ENCODE measurements around the gene MRM2.

Gene MRM2

DNA sequence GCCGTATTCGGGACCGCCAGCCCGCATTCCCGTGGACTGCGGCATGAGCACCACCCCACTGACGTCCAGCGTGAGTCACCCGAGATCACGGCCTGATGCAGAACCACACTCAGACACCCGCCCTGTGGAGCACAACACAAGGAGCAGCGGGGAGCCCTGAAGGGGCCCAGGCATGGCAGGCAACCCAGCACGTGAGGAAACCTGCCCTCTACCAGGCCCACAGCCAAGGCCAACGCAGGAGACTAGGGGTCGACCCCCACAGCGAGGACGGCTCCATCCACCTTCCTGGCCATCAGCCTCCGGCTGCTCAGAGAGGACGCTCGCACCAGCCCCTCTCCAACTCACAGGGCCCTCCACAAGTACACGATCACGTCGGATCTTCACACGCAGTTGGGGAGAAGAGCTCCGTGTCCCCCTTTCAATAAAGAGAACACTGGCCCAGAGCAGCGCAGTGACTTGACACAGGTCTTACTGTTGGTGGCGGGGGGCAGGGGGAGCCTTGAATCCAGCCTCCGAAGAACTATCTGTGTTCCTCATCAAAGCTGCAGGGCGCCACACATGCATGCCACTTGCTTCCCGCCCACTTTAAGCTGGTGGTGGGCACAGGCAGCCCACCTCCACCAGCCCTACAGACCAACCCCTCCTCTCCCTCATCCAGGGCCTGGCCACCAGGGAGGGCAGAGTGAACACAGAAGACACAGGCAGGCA is 31.3 kb downstream of the MRM2 start:
- H3K27me3 ChIP-seq (ENCODE audit: control insufficient read depth in 1 of 2, insufficient read depth in 2 of 2, low read length in 2 of 2): no peaks in the 10 kb centered on the region
- H3K9ac ChIP-seq (ENCODE audit: low read length): no peak overlapping the region
- H3K9me3 ChIP-seq (ENCODE audit: low read length): no peaks in the 10 kb centered on the region
- H3K4me1 ChIP-seq (ENCODE audit: insufficient read depth, low read length): peaks cover 6% of the 10 kb centered on the region
- peaks cover 30% of the 10 kb centered on the region for H3K36me3 ChIP-seq (ENCODE audit: insufficient read depth, low read length)
- H3K4me3 ChIP-seq (ENCODE audit: low read depth in 1 of 2, low read length in 2 of 2): no peak overlapping the region
- H3K27ac ChIP-seq (ENCODE audit: low read depth, low read length): no peak overlapping the region

DNA sequence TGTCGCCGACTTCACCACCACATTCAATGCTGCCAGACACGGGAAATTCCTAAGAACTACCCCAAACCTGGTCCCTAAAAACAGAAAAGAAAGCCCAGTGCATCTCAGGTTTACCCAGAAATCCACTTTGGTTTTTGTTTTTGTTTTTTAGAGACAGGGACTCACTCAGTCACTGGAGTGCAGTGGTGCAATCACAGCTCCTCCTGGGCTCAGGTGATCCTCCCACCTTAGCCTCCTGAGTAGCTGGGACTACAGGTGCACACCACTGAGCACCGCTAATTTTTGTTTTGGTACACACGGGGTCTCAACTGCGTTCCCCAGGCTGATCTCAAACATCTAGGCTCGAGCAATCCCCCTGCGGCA is 32.1 kb downstream of the MRM2 start:
- no peak overlapping the region for H3K9ac ChIP-seq (ENCODE audit: low read length)
- no peak overlapping the region for H3K4me3 ChIP-seq (ENCODE audit: low read depth in 1 of 2, low read length in 2 of 2)
- no peaks in the 10 kb centered on the region for H3K9me3 ChIP-seq (ENCODE audit: low read length)
- H3K4me1 ChIP-seq (ENCODE audit: insufficient read depth, low read length): peaks cover 9% of the 10 kb centered on the region
- H3K27me3 ChIP-seq (ENCODE audit: control insufficient read depth in 1 of 2, insufficient read depth in 2 of 2, low read length in 2 of 2): no peaks in the 10 kb centered on the region
- peaks cover 25% of the 10 kb centered on the region for H3K36me3 ChIP-seq (ENCODE audit: insufficient read depth, low read length)
- no peak overlapping the region for H3K27ac ChIP-seq (ENCODE audit: low read depth, low read length)

DNA sequence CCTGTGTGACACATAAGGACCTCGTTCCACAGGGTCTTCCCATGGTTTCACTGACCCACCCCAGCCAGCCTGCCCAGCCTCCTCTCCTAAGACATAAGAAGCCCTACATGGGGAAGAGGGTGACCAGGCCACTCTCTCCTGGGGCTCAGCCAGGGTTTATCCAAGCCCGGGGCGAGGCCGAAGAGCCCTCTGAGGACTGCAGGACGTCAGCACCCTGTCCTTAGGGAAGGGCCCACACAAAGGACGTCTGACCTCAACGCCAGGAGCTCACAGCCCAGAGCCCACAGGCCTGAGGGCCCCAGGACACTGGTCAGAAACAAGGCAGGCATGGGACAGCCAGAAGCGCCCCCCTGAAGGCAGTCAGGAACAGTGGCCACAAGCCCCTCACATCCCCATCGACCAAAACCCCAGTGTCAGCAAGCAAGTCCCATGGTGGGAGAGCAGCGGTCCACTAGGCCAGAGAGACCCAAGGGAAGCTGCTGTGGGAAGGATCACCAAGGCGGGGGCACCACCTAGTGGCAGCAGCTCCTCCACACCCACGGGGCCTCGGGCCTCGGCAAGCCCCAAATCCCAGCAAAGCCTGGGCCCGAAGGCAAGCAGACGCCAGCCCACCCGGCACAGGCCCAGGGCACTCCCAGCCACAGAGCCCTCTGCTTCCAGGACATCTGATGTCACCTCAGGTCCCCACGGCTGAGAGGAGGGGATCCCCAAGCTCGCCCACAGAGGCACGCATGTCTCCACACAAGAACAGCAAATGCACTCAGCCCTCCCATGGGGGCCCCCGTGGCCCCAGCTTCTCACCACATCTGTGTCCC is 32.7 kb downstream of the MRM2 start:
- Histone ChIP-seq H3K4me1 (ENCODE audit: insufficient read depth, low read length) (peaks cover 15% of the 10 kb centered on the region), H3K9ac (ENCODE audit: low read length) (no peak overlapping the region), H3K27me3 (ENCODE audit: control insufficient read depth in 1 of 2, insufficient read depth in 2 of 2, low read length in 2 of 2) (no peaks in the 10 kb centered on the region), H3K4me3 (ENCODE audit: low read depth in 1 of 2, low read length in 2 of 2) (no peak overlapping the region), H3K9me3 (ENCODE audit: low read length) (no peaks in the 10 kb centered on the region), H3K27ac (ENCODE audit: low read depth, low read length) (no peak overlapping the region), H3K36me3 (ENCODE audit: insufficient read depth, low read length) (peaks cover 25% of the 10 kb centered on the region)

DNA sequence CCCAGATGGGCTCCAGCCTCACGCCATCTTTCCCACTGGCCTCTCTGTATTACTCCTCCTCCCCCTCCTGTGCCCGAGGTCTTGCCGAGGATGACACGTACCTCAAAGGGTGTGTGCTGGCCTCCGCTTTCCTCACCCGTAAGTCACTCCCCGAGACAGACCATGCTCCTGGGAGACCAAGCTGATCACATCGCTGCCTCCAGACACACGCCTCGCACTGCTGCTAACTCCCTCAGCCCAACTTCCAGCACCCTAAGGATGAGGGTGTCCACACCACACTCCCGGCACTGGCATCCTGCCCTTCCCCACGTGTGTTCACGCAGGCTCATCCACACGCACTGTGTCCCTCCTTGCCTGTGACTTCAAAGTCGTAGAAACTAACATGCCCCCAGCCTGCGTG is 33.3 kb downstream of the MRM2 start:
- Histone ChIP-seq H3K9ac (ENCODE audit: low read length) (no peak overlapping the region), H3K4me3 (ENCODE audit: low read depth in 1 of 2, low read length in 2 of 2) (no peak overlapping the region), H3K27ac (ENCODE audit: low read depth, low read length) (no peak overlapping the region)

DNA sequence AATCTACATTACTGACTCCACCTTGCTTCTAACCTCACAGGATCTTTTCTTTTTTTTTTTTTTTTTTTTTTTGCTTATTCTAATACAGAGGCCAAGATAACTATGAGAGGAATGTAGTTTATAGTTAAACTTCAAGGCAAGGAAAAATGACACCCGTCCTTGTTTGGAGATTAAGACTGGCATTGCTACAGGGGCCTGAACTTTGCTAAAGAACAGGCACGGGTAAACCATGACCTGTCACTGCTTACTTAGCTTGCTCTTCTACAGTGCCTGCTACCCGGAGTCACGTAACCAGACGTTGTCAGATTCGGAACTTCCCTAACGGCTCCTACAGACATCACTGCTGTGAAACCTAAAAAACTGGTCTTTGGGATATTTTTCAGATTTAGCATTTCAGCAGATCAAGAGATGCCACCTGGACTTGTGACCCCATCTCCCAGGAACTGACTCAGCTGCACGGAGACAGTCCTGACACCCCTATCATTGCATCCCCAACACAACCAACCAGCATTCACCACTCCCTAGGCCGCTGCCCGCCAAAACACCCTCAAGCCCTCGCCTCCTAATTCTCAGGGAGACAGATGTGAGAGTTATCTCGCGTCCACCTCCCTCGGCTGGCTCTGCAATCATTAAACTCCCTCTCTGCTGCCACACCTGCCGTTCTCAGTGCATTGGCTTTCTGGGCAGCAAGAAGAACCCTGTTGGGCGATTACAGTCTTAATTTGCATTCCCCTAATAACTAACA is 36.8 kb downstream of the MRM2 start:
- H3K27me3 ChIP-seq (ENCODE audit: control insufficient read depth in 1 of 2, insufficient read depth in 2 of 2, low read length in 2 of 2): no peaks in the 10 kb centered on the region
- no peak overlapping the region for H3K9ac ChIP-seq (ENCODE audit: low read length)
- H3K36me3 ChIP-seq (ENCODE audit: insufficient read depth, low read length): peaks cover 16% of the 10 kb centered on the region
- no peaks in the 10 kb centered on the region for H3K9me3 ChIP-seq (ENCODE audit: low read length)
- H3K27ac ChIP-seq (ENCODE audit: low read depth, low read length): no peak overlapping the region
- no peak overlapping the region for H3K4me3 ChIP-seq (ENCODE audit: low read depth in 1 of 2, low read length in 2 of 2)
- H3K4me1 ChIP-seq (ENCODE audit: insufficient read depth, low read length): peaks cover 31% of the 10 kb centered on the region

More for the DNA sequence above, 33.3 kb downstream of the MRM2 start:
- Histone ChIP-seq H3K4me1 (ENCODE audit: insufficient read depth, low read length) (peaks cover 21% of the 10 kb centered on the region), H3K9me3 (ENCODE audit: low read length) (no peaks in the 10 kb centered on the region), H3K36me3 (ENCODE audit: insufficient read depth, low read length) (peaks cover 24% of the 10 kb centered on the region), H3K27me3 (ENCODE audit: control insufficient read depth in 1 of 2, insufficient read depth in 2 of 2, low read length in 2 of 2) (no peaks in the 10 kb centered on the region)

DNA sequence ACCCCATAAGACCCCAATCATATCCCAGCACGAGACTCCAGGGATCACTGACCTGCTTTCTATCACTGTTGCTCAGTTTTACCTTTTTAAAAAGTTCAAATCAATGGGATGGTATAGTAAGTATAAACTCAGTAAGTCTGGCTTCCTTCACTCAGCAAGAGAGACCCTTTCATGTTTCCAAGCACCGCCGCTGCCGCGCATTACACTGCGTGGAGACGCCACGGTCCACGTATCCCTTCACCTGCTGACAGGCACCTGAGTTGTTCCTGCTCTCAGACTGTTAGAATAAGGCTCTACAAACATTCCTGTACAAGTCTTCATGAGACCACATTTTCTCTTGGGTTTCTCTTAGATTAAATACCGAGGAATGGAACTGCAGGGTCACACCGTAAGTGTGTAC is 37.6 kb downstream of the MRM2 start:
- Histone ChIP-seq H3K27me3 (ENCODE audit: control insufficient read depth in 1 of 2, insufficient read depth in 2 of 2, low read length in 2 of 2) (no peaks in the 10 kb centered on the region), H3K9ac (ENCODE audit: low read length) (no peak overlapping the region), H3K4me1 (ENCODE audit: insufficient read depth, low read length) (peaks cover 28% of the 10 kb centered on the region), H3K27ac (ENCODE audit: low read depth, low read length) (no peak overlapping the region), H3K9me3 (ENCODE audit: low read length) (no peaks in the 10 kb centered on the region), H3K36me3 (ENCODE audit: insufficient read depth, low read length) (peaks cover 16% of the 10 kb centered on the region), H3K4me3 (ENCODE audit: low read depth in 1 of 2, low read length in 2 of 2) (no peak overlapping the region)

DNA sequence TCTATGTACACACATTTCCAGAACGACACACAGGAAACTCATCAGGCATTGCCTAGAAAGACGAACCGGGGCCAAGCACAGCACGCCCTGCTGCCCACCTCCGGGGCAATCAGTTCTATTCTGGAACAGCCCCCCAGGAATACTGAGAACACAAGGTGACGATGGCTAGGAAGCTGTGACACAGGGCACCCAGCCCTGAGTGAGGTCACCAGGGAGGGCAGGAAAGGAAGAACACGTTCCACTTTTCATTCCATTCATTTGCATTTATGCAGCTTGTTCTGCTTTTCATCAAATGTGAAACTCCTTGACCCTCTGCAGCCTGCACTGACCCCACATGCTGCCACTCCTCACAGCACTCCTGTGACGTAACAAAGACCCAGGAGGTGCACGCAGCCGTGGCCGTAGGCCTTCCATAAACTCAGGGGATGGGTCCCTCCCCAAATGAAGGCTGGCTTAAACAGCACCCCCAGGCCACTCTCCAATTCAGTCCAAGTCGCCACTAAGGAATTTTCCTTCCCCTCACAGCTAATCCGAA is 38.2 kb downstream of the MRM2 start:
- Histone ChIP-seq H3K9ac (ENCODE audit: low read length) (no peak overlapping the region), H3K27ac (ENCODE audit: low read depth, low read length) (no peak overlapping the region), H3K4me1 (ENCODE audit: insufficient read depth, low read length) (peaks cover 25% of the 10 kb centered on the region), H3K36me3 (ENCODE audit: insufficient read depth, low read length) (peaks cover 16% of the 10 kb centered on the region), H3K4me3 (ENCODE audit: low read depth in 1 of 2, low read length in 2 of 2) (peak overlapping the region in 1 of 2 donors; percentile 12), H3K9me3 (ENCODE audit: low read length) (no peaks in the 10 kb centered on the region), H3K27me3 (ENCODE audit: control insufficient read depth in 1 of 2, insufficient read depth in 2 of 2, low read length in 2 of 2) (no peaks in the 10 kb centered on the region)

DNA sequence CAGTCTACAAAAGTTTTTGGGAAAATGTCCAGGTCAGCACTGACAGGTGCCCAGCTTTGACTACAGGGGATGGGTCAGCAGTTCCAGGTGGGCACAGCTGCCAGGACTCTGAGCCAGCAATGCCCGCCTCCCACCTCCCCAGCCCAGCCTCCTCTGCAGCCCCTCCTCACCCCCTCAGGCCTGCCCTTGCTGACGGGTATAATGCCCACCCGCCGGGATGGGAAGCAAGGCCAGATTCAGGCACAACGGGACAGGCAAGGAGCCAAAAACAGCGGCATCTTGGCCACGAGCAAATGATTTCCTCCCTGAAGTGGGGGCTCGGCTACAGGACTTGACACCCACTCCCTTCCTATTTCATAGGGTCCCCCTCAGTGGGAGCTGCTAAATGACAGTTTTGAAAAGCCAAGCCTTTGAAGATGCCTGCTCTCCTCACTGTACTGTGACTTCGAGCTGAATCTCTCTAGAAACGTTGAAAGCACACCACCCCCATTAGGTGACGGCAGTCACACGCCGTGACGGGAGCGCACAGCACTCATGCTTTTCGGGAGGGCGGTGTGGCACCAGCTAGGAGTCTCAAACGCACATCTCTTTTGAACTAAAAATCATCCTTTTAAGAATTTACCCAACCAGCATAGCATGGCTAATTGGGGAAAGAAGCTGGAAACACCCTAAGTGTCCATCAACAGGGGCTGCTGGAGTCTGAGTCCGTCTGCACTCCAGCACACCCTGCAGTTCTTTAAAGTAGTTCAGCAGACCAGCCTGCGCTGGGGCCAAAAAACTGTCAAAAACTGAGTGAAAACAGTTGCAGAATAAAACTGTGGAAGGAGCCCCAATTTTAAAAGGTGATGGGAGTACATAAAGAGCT is 38.9 kb downstream of the MRM2 start:
- no peak overlapping the region for H3K27ac ChIP-seq (ENCODE audit: low read depth, low read length)
- no peak overlapping the region for H3K4me3 ChIP-seq (ENCODE audit: low read depth in 1 of 2, low read length in 2 of 2)
- no peaks in the 10 kb centered on the region for H3K9me3 ChIP-seq (ENCODE audit: low read length)
- H3K4me1 ChIP-seq (ENCODE audit: insufficient read depth, low read length): peaks cover 25% of the 10 kb centered on the region
- peaks cover 9% of the 10 kb centered on the region for H3K36me3 ChIP-seq (ENCODE audit: insufficient read depth, low read length)
- H3K9ac ChIP-seq (ENCODE audit: low read length): no peak overlapping the region
- no peaks in the 10 kb centered on the region for H3K27me3 ChIP-seq (ENCODE audit: control insufficient read depth in 1 of 2, insufficient read depth in 2 of 2, low read length in 2 of 2)

DNA sequence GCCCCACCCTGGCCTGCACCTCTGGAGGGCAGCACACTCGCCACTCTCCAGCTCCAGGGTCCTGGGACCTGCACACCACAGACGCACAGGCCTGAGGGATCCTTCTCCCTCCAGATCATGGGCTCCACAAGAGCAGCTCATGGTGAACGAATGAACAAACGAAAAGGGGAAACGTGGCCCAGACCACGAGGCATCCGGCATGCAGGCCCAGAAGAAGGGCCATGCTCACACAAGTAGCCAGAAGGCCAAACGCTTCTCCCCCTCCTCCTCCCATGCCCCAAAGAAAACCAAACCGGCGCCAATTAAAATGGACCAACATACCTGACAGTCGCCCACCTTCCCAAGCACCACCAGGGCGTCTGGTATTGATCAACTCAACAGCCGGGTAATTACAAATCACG is 39.6 kb downstream of the MRM2 start:
- Histone ChIP-seq H3K4me3 (ENCODE audit: low read depth in 1 of 2, low read length in 2 of 2) (no peak overlapping the region), H3K36me3 (ENCODE audit: insufficient read depth, low read length) (peaks cover 2% of the 10 kb centered on the region), H3K27ac (ENCODE audit: low read depth, low read length) (no peak overlapping the region), H3K27me3 (ENCODE audit: control insufficient read depth in 1 of 2, insufficient read depth in 2 of 2, low read length in 2 of 2) (no peaks in the 10 kb centered on the region), H3K9me3 (ENCODE audit: low read length) (no peaks in the 10 kb centered on the region), H3K4me1 (ENCODE audit: insufficient read depth, low read length) (peaks cover 25% of the 10 kb centered on the region), H3K9ac (ENCODE audit: low read length) (no peak overlapping the region)

DNA sequence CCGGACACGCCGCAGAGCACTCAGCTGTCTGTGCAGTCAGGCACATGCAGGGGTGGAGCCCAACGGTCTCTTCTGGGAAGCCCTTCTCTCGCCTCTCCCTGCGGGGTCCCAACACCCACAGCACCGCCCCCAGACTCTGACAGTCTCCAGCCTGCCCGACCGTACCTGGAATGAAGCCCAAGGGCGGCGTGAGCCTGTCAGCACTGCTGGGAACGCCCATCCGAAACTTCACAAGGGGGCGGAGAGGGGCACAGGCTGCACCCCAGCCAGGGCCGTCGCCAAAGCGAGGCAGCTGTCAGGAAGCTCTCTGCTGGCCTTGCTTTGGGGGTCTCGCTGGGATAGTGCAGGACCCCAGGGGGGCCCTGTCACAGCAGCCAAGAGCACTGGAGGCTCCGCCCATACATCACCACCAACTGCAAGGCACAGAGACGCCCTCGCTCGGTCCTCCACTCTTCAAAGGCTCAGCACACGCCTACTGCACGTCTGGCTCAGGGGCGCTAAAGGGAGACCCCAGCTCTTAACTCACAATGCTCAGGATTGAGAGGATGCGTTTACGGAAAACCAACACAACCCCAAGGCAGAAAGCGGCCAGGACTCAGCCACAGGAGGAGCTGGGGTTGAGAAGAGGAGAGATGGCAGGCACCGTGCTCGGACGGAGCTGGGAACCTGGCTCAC is 40.2 kb downstream of the MRM2 start:
- H3K4me1 ChIP-seq (ENCODE audit: insufficient read depth, low read length): peaks cover 25% of the 10 kb centered on the region
- no peak overlapping the region for H3K4me3 ChIP-seq (ENCODE audit: low read depth in 1 of 2, low read length in 2 of 2)
- H3K9ac ChIP-seq (ENCODE audit: low read length): no peak overlapping the region
- no peak overlapping the region for H3K27ac ChIP-seq (ENCODE audit: low read depth, low read length)
- H3K36me3 ChIP-seq (ENCODE audit: insufficient read depth, low read length): no peaks in the 10 kb centered on the region
- H3K27me3 ChIP-seq (ENCODE audit: control insufficient read depth in 1 of 2, insufficient read depth in 2 of 2, low read length in 2 of 2): no peaks in the 10 kb centered on the region
- no peaks in the 10 kb centered on the region for H3K9me3 ChIP-seq (ENCODE audit: low read length)
